ENCODE measurements around the gene SAMD14. TPM values are rescaled to one million over a fixed set of nuclear protein-coding genes. Genes with fewer than 3 reads are reported as not detected.

SAMD14 gene
- total RNA-seq, 6 experiments from 2014 or later: 0.50 to 3.8 (median 0.77) TPM; not detected in 1

DNA sequence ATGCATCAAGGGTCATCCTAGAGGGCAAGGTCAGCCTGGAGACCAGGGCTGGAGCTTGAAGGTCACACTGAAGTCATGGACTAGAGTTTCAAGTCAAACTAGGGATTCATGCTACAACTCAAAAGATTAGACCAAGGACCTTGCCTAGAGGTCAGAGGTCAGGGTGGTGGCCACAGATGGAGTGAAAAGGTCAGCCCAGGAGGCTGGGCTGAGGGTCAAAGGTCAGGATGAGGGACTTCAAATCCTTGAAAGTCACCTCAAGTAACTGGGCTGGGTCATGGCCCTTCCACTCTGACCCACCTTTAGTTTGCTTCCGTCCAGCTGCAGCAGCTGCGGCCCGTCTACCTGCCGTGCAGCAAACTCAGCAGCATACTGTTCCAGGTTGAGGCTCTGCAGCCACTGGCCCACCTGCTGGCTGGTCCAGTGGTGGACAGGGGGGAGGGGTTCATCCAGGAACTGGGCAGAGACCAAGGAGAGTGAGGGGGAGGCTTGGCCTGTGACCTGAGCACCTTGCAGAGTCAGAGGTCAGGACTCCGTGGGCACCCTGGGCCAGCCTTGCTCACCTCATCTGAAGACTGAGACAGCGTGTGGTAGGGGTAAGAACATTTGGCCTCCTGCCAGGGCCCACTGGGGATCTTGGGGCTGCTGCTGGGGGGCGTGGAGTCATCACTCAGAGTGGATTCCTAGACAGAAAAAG is 16.2 kb downstream of the SAMD14 start:
- H3K4me3 ChIP-seq: no peak overlapping the region
- WGBS (ENCODE audit: insufficient coverage, low coverage, low lambda C conversion rate, missing lambda C conversion rate): 20% methylated on average over 1 of the region's 7 CpGs
- DNase-seq (peak in 1 of 3 donors; percentile 61), ATAC-seq (no peak)
- intact Hi-C loops (cut with DNase I): loop anchor here (10.0 kb wide), 1 partner anchor 51 kb away; the partner anchor contains the start of gene SGCA (in 2 of the 2)
- TF ChIP-seq POLR2A (IDR thresholded peaks at IDR 0.05): no peak
- TF ChIP-seq, protein P1, sequence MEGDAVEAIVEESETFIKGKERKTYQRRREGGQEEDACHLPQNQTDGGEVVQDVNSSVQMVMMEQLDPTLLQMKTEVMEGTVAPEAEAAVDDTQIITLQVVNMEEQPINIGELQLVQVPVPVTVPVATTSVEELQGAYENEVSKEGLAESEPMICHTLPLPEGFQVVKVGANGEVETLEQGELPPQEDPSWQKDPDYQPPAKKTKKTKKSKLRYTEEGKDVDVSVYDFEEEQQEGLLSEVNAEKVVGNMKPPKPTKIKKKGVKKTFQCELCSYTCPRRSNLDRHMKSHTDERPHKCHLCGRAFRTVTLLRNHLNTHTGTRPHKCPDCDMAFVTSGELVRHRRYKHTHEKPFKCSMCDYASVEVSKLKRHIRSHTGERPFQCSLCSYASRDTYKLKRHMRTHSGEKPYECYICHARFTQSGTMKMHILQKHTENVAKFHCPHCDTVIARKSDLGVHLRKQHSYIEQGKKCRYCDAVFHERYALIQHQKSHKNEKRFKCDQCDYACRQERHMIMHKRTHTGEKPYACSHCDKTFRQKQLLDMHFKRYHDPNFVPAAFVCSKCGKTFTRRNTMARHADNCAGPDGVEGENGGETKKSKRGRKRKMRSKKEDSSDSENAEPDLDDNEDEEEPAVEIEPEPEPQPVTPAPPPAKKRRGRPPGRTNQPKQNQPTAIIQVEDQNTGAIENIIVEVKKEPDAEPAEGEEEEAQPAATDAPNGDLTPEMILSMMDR (IDR thresholded peaks at IDR 0.05): no peak
- H3K4me1 ChIP-seq: peaks cover 0 to 32% (median 5%) of the 10 kb centered on the region in 4 donors
- no peaks in the 10 kb centered on the region for H3K9me3 ChIP-seq
- no peaks in the 10 kb centered on the region for H3K27me3 ChIP-seq
- peaks cover 0 to 9% (median 0%) of the 10 kb centered on the region in 4 donors for H3K36me3 ChIP-seq
- H3K27ac ChIP-seq: no peak overlapping the region

GRCh38 chr17:50112694-50113093 is 17.3 kb downstream of the SAMD14 start:
- no peak overlapping the region for H3K4me3 ChIP-seq
- TF ChIP-seq POLR2A (IDR thresholded peaks at IDR 0.05): no peak
- TF ChIP-seq, protein P1 (IDR thresholded peaks at IDR 0.05): no peak
- H3K4me1 ChIP-seq: peaks cover 0 to 32% (median 5%) of the 10 kb centered on the region in 4 donors
- peaks cover 0 to 17% (median 1%) of the 10 kb centered on the region in 4 donors for H3K36me3 ChIP-seq
- H3K27ac ChIP-seq: peak overlapping the region; percentile 76 to 86 (median 77)
- peak in 1 of 3 donors; percentile 43 for DNase-seq
- intact Hi-C loops (cut with DNase I): loop anchor here (10.0 kb wide), 1 partner anchor 52 kb away; the partner anchor contains the start of gene SGCA (in 2 of the 2)
- no peak for ATAC-seq
- H3K27me3 ChIP-seq: no peaks in the 10 kb centered on the region
- no peaks in the 10 kb centered on the region for H3K9me3 ChIP-seq
- WGBS (ENCODE audit: insufficient coverage, low coverage, low lambda C conversion rate, missing lambda C conversion rate): 100% methylated on average over 2 of the region's 17 CpGs

GRCh38 chr17:50111673-50112655 is 18.0 kb downstream of the SAMD14 start:
- TF ChIP-seq POLR2A (IDR thresholded peaks at IDR 0.05): no peak
- TF ChIP-seq, protein P1 (IDR thresholded peaks at IDR 0.05): no peak
- intact Hi-C loops (cut with DNase I): loop anchor here (10.0 kb wide), 1 partner anchor 53 kb away; the partner anchor contains the start of gene SGCA (in 2 of the 2)
- peak; percentile 57 to 77 (median 74) for ATAC-seq

More at GRCh38 chr17:50111673-50112655, 18.0 kb downstream of the SAMD14 start:
- H3K9me3 ChIP-seq: no peaks in the 10 kb centered on the region
- WGBS (ENCODE audit: insufficient coverage, low coverage, low lambda C conversion rate, missing lambda C conversion rate): 26% methylated on average over 5 of the region's 14 CpGs
- H3K4me3 ChIP-seq: no peak overlapping the region
- peak in 2 of 3 donors; percentile 62 to 63 for DNase-seq
- peak overlapping the region; percentile 76 to 86 (median 77) for H3K27ac ChIP-seq
- peaks cover 0 to 22% (median 1%) of the 10 kb centered on the region in 4 donors for H3K36me3 ChIP-seq
- peaks cover 0 to 24% (median 5%) of the 10 kb centered on the region in 4 donors for H3K4me1 ChIP-seq
- no peaks in the 10 kb centered on the region for H3K27me3 ChIP-seq

Measured in right lobe of liver (tissue), 6 donors.